ENCODE measurements around the gene RPL7L1.
"Not testable (repeated sequence)": the region's sequence is repeated elsewhere in the genome, so short reads cannot be mapped to it uniquely, and the experiment has no call there.

Gene RPL7L1

DNA sequence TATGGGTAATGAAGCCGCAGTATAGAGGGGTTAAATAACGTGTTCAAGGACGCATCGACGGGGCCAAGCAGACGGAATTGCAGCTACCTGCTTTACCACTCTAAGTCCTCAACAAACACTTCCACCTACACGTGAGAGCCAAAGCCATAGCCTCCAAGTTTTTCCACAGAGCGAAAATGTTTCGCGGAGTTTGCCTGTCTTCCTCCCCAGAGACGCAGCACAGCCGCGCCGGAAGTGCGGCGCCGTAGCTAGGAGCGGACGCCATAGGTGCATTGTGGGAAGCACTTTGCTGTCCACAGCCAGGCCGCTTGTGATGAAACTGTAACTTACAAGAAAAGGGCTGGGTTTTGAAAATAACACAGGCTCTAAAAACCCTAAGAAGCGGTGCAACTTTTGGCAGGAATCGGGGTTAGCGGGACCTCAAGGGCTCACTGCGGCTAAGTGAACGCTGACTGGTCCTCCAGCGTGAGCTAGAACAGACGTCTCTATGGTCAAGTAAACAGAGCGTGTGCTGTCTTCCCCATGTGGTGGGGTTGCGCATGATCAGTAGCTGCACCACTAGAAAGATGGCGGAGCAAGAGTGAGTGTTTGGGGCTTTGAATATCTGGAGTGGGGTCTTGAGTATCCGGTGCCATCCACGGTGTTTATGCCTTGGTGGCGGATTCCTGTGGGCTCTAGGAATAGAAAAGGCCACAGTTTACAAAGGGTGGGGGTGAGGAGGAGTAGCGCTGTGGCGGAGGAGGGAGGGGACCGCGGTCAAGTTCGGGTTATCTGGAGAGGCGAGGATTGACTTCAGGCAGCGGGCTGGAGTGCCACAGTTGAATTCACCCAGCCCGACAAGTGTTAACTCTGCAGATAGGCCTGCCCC lies at the start of gene RPL7L1:
RPL7L1 (plus strand) TSS at position 245 of the 868 bp plus-strand sequence; CDS start at position 540, 295 bp downstream.
- DNase-seq (ENCODE audit: low spot score), result peak; percentile 92

DNA sequence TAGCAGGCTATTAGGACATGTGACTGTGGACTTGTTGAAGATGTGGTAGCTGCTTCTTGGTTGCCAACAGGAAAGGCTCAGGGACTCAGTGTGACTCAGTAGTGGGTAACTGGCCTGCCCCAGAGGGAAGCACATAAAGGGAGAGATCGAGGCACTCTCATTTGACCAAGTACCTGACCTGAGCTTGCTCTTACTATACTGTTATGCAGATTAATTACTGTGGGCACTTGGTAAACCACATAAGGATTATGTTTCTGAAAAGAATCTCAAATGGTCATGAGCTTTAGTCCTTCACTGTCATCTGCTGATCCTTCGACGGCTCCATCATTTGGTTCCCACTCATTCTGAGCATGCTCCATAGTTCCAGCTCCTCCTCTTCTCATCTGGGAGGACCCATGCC lies 48.2 kb upstream of the RPL7L1 start:
- no peak for DNase-seq (ENCODE audit: low spot score)

GRCh38 chr6:42834056-42834455 lies 45.4 kb upstream of the RPL7L1 start:
- DNase-seq (ENCODE audit: low spot score), result no peak

GRCh38 chr6:42841844-42842584 lies 37.4 kb upstream of the RPL7L1 start:
- no peak for DNase-seq (ENCODE audit: low spot score)

GRCh38 chr6:42845327-42845694 lies 34.1 kb upstream of the RPL7L1 start:
- DNase-seq (ENCODE audit: low spot score), result no peak

- DNase-seq (ENCODE audit: low spot score), result no peak
Measured at GRCh38 chr6:42846505-42846904, 32.9 kb upstream of the RPL7L1 start.

DNA sequence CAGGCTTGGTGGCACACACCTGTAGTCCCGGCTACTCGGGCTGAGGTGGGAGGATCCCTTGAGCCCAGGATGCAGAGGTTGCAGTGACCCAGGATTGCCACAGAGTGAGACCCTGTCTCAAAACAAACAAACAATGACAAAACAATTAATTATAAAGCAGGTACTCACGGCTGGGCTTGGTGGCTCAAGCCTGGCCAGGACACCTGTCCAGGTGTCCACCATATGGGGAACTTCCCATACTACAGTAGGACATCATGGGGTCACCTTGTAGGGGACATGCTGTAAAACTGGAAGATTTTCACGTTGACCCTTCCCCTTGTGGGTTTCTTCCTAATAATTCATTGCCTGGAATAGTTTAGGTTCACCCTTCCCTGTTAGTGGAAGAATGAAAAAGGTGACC lies 30.7 kb upstream of the RPL7L1 start:
- DNase-seq (ENCODE audit: low spot score), result no peak

GRCh38 chr6:42851599-42851998 lies 27.8 kb upstream of the RPL7L1 start:
- DNase-seq (ENCODE audit: low spot score), result no peak

DNA sequence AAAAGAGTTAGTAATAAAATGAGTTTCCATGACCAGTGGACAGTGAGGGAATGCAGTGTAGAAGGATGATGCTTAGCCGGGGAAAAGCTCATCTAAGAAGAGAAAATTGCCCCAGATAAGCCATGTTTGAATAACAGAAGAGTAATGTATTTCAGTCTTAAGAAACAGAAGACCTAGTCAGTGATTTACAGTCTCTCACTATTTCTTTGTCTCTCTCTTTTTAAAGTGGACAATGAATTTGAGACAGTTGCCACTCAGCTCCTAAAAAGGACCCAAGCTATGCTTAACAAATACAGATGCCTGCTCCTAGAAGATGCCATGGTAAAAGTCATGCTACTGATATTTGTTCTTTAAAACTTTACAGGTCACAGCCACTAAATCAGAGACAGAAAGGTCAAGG lies 19.4 kb upstream of the RPL7L1 start:
- no peak for DNase-seq (ENCODE audit: low spot score)

GRCh38 chr6:42860481-42860880 lies 18.9 kb upstream of the RPL7L1 start:
- no peak for DNase-seq (ENCODE audit: low spot score)

DNA sequence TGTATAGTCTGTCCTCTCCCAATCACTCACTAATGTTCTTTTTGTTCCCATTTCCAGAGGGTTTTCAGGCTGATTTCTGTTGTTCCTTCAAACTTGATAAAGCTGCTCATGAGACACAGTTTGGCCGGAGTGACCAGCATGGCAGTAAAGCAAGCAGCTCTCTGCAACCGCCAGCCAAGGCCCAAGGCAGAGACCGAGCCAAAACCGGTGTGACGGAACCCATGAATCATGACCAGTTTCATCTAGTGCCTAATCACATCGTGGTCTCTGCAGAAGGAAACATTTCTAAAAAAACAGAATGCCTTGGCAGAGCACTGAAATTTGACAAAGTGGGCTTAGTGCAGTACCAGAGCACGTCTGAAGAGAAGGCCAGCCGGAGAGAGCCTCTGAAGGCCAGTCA lies 14.8 kb upstream of the RPL7L1 start:
- DNase-seq (ENCODE audit: low spot score), result no peak

GRCh38 chr6:42870145-42870936 lies 9.1 kb upstream of the RPL7L1 start:
- no peak for DNase-seq (ENCODE audit: low spot score)

DNA sequence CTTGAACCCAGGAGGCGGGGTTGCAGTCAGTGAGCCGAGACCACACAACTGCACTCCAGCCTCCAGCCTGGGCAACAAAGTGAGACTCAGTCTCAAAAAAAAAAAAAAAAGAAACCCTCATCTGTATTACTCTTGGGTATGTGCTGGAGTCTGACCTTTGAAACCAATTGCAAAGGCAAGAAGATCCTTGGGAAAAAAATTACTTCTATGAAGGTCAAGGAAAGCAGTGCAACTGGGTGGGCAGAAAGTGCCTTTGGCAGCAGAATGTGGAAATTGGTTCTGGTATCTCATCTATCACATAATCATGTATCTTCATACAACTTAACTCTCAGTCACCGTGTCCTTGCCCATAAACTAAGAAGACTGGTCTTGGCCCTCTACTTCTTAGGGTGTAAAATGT lies 7.7 kb upstream of the RPL7L1 start:
- DNase-seq (ENCODE audit: low spot score), result no peak

DNA sequence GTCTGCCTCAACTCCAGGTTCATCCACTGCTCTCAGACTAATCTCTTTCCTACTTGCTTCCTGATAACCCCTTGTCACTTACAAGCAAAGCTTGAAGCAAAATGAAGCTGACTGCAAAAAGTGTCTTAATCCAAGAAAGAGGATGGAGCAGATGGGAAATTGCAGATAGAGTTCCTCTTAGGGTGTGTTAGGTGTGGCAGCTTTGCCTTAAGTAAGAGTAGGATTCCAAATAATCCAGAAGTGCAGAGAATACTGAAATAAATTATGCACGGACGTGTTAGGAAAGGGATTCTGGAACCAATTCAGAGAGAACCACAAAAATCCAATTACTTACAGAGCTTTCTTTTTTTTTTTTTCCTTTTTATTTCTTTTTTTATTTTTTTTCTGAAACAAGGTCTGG lies 6.1 kb upstream of the RPL7L1 start:
- no peak for DNase-seq (ENCODE audit: low spot score)

DNA sequence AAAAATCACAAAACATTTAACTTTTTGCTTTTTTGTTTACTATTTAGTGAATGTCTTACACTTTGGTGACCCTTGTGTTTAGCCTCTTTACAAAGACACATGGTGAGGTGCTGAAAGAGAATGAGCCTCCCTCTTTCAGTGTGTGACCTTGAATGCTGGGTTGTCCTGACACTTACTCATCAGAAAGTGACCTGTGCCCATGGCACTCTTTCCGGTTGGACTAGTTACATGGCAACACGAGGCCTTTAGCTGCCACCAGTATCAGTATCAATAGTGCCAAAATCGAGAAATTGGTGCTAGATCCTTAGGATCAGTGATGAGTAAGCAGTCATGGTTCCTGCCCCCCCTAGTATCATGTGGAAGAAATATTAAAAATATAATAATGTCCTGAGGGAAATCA lies 1.7 kb upstream of the RPL7L1 start:
- no peak for DNase-seq (ENCODE audit: low spot score)

DNA sequence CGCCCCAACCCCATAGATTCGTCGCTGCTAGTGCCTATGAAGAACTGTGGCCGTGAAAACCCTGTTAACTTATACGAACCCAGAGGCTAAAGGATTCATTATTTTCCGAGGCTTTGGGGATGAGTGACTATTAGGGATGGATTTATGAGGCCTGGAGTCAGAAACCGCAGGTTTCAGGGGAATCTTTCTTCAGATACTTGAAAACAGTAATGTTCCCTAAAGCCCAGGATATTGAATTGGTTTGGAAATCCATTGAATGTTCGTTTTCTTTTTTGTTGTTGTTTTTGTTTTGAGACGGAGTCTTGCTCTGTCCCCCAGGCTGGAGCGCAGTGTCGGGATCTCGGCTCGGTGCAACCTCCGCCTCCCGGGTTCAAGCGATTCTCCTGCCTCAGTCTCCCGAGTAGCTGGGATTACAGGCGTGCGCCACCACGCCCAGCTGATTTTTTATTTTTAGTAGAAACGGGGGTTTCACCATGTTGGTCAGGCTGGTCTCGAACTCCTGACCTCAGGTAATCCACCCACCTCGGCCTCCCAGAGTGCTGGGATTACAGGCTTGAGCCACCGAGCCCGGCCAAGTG lies 913 bp downstream of the RPL7L1 start:
- DNase-seq (ENCODE audit: low spot score), result not testable (repeated sequence)

DNA sequence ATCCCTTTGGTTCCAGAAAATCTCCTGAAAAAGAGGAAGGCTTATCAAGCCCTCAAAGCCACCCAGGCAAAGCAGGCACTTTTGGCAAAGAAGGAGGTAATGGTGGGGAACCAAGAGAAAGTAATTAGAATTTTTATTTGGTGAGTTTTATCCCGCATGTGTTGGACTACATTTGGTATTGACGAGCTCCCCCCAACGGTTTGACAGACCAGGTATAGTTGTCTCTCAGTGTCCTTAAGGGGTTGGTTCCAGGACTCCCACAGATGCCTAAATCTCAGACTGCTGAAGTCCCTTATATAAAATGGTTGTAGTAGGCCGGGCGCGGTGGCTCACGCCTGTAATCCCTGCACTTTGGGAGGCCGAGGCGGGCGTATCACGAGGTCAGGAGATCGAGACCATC lies 1.5 kb downstream of the RPL7L1 start:
- DNase-seq (ENCODE audit: low spot score), result not testable (repeated sequence)

- DNase-seq (ENCODE audit: low spot score), result no peak
Measured at GRCh38 chr6:42885702-42886101, 6.3 kb downstream of the RPL7L1 start.

DNA sequence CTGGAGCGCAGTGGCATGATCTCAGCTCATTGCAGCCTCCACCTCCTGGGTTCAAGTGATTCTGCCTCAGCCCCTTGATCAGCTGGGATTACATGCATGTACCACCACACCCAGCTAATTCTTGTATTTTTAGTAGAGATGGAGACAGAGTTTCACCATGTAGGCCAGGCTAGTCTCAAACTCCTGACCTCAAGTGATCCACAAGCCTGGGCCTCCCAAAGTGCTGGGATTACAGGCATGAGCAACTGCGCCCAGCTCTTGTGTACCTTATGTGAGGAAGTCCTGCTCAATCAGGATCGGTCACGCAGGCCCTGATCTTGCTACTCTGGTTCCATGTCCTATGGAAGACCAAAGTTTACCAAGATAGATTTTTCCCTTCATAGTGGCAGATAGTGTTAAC lies 8.8 kb downstream of the RPL7L1 start:
- DNase-seq (ENCODE audit: low spot score), result not testable (repeated sequence)

GRCh38 chr6:42889815-42890214 lies 10.4 kb downstream of the RPL7L1 start:
- no peak for DNase-seq (ENCODE audit: low spot score)

DNA sequence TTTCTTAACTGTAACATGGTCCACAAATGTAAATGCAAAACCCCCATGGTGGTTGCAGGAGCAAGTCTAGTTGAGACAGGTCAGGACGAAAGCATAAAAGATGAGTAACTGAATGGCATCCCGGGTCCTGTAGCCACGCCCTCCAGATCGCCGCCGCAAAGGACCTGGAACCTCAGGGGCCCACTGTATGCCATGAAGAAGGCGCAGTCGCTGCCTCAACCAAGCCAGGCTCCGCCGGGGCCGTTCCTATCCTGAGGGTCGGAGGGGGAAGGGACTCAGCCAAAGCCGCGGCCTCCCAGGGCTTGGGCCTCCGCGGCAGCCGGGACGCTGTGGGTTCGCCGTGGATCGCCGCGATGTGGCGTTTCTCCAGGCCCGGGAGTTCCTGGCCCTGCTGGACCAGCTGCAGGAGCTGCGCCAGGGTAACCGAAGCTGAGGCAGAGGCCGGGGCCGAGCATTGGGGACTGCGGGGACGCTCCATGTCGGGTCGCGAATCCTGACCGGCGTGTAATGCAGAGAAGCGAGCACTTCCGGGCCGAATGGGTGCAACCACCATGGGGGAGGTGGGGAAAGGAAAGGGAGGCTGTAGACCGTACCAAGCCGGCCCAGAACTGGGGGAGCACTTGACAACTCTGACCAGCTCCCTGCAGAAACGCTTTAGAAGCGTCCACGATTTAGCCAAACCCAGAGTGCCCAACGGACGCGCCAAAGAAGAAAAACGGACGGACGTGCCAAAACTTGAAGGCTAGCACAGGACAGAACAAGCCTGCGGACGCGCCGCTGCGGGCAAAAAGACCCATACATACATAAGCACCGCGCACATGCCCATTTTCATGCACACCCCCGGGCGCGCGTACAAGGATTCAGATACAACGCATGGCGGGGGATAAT lies 11.1 kb downstream of the RPL7L1 start:
- DNase-seq (ENCODE audit: low spot score), result peak; percentile 93
